CD4-positive, alpha-beta T cell treated with Interleukin-12 subunit alpha and Interleukin-12 subunit beta, for 1 hour (primary cell): ENCODE data around the gene PDE8B.

Experiments used
- DNase-seq: peaks from one replicate; pipeline ENCODE4 v3.0.0-alpha.2; 2020

PDE8B gene

GRCh38 chr5:77326986-77327734, 116.7 kb downstream of the PDE8B start:
- no peak for DNase-seq

GRCh38 chr5:77328930-77329647, 118.6 kb downstream of the PDE8B start:
- no peak for DNase-seq

GRCh38 chr5:77329664-77330430, 119.4 kb downstream of the PDE8B start:
- DNase-seq = no peak

- DNase-seq = no peak
Measured at GRCh38 chr5:77333036-77333435, 122.6 kb downstream of the PDE8B start.

- no peak for DNase-seq
Measured at GRCh38 chr5:77333451-77334123, 123.1 kb downstream of the PDE8B start.

GRCh38 chr5:77337246-77337645, 126.8 kb downstream of the PDE8B start:
- no peak for DNase-seq

- no peak for DNase-seq
Measured at GRCh38 chr5:77337686-77338085, 127.2 kb downstream of the PDE8B start.

- DNase-seq = no peak
Measured at GRCh38 chr5:77339337-77339890, 128.9 kb downstream of the PDE8B start.

- no peak for DNase-seq
Measured at GRCh38 chr5:77343165-77343564, 132.7 kb downstream of the PDE8B start.

GRCh38 chr5:77347435-77348098, 137.1 kb downstream of the PDE8B start:
- no peak for DNase-seq

GRCh38 chr5:77353251-77353650, 142.8 kb downstream of the PDE8B start:
- DNase-seq = no peak

- DNase-seq = no peak
Measured at GRCh38 chr5:77354454-77354853, 144.0 kb downstream of the PDE8B start.

GRCh38 chr5:77355080-77355479, 144.6 kb downstream of the PDE8B start:
- no peak for DNase-seq

- DNase-seq = no peak
Measured at GRCh38 chr5:77355751-77356150, 145.3 kb downstream of the PDE8B start.

- no peak for DNase-seq
Measured at GRCh38 chr5:77356740-77357139, 146.3 kb downstream of the PDE8B start.

GRCh38 chr5:77358255-77359205, 148.1 kb downstream of the PDE8B start:
- DNase-seq = no peak

- DNase-seq = no peak
Measured at GRCh38 chr5:77359231-77359630, 148.8 kb downstream of the PDE8B start.

GRCh38 chr5:77360381-77360780, 149.9 kb downstream of the PDE8B start:
- no peak for DNase-seq

- no peak for DNase-seq
Measured at GRCh38 chr5:77360973-77361372, 150.5 kb downstream of the PDE8B start.

GRCh38 chr5:77366717-77367500, 156.4 kb downstream of the PDE8B start:
- DNase-seq = no peak
